ENCODE results near the gene OR1L6. TPM values are rescaled to one million over a fixed set of nuclear protein-coding genes. Genes with fewer than 3 reads are reported as not detected.

Gene OR1L6
- total RNA-seq, 6 donors from 2014 or later = not detected

DNA sequence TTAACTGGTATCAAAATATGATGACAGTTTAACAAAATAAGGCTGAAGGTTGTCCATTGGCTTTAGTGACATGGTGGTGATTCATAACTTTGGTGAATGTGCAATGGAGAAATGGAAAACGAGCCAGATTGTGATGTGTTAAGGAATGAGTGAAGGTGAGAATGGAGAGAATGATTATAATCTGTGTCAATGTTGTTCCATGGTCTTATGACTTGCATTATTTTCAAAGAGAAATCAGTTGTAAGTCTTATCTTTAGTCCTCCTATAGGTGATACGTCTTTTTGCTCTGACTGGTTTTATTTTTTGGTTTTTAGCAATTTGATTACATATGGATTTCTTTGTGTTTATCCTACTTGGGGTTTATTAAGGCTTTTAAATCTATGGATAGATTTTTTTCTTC, 12.7 kb downstream of the OR1L6 start:
- Histone ChIP-seq H3K27ac (no peak overlapping the region), H3K4me3 (no peak overlapping the region), H3K4me1 (no peaks in the 10 kb centered on the region), H3K36me3 (no peaks in the 10 kb centered on the region), H3K27me3 (no peaks in the 10 kb centered on the region), H3K9me3 (peaks cover 0 to 23% (median 0%) of the 10 kb centered on the region in 4 donors)
- ATAC-seq (ENCODE audit: low FRiP score in 2 of 2) (no peak), DNase-seq (no peak)
- 41 to 44% methylated on average over 2 of the region's 2 CpGs for WGBS, 2 donors
- TF ChIP-seq POLR2A (IDR thresholded peaks at IDR 0.05) = no peak
- TF ChIP-seq, protein P1, sequence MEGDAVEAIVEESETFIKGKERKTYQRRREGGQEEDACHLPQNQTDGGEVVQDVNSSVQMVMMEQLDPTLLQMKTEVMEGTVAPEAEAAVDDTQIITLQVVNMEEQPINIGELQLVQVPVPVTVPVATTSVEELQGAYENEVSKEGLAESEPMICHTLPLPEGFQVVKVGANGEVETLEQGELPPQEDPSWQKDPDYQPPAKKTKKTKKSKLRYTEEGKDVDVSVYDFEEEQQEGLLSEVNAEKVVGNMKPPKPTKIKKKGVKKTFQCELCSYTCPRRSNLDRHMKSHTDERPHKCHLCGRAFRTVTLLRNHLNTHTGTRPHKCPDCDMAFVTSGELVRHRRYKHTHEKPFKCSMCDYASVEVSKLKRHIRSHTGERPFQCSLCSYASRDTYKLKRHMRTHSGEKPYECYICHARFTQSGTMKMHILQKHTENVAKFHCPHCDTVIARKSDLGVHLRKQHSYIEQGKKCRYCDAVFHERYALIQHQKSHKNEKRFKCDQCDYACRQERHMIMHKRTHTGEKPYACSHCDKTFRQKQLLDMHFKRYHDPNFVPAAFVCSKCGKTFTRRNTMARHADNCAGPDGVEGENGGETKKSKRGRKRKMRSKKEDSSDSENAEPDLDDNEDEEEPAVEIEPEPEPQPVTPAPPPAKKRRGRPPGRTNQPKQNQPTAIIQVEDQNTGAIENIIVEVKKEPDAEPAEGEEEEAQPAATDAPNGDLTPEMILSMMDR (IDR thresholded peaks at IDR 0.05) = no peak
- TF ChIP-seq EP300 (IDR thresholded peaks at IDR 0.05) = no peak
- no peak for TF ChIP-seq POLR2AphosphoS5 (IDR thresholded peaks at IDR 0.05)

DNA sequence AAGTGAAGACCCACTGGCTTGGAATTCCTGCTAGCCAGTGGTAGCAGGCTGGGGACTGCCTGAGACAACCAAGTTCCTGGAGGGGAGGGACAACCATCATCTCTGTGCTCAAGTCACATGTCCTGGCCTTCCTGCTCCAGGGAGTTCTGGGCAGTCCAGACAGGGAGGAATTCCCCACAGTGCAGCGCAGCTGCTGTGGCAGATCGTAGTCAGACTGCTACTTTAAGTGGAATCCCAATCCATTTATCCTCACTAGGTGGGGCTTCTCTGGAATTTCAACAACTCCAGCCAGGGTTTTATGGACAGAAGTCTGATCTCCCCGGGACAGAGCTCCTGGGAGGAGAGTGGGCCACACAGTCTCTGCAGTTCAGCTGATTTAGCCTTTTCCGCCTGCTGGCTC, 25.7 kb downstream of the OR1L6 start:
- ATAC-seq (ENCODE audit: low FRiP score in 2 of 2) (no peak), DNase-seq (no peak)
- H3K27me3 ChIP-seq = no peaks in the 10 kb centered on the region
- no peaks in the 10 kb centered on the region for H3K4me1 ChIP-seq
- H3K36me3 ChIP-seq = no peaks in the 10 kb centered on the region
- H3K4me3 ChIP-seq = no peak overlapping the region
- WGBS, 2 donors = 80 to 93% methylated on average over 3 to 4 of the region's 4 CpGs
- TF ChIP-seq POLR2A (IDR thresholded peaks at IDR 0.05) = no peak
- TF ChIP-seq, protein P1 (IDR thresholded peaks at IDR 0.05) = no peak
- TF ChIP-seq EP300 (IDR thresholded peaks at IDR 0.05) = no peak
- TF ChIP-seq POLR2AphosphoS5 (IDR thresholded peaks at IDR 0.05) = no peak
- H3K27ac ChIP-seq = no peak overlapping the region
- peaks cover 0 to 21% (median 12%) of the 10 kb centered on the region in 4 donors for H3K9me3 ChIP-seq

DNA sequence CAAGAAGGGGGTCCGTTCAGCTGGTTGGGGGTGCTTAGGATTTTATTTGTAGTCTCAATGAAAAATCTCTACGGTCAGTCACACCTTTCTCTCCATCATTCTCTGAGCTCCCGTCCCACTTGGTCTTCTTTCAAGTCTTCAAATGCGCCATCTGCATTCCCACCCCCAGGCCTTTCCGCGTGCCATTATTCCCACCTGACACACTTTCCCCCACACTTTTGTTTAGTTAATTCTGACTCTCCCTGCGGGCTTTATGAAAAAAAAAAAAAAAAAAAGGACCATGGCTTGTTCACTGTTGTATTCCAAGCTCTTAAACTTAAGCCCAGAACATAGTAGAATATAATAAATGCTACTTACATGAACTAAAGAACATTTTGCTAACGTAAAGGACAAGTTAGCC, 34.9 kb downstream of the OR1L6 start:
- DNase-seq = no peak
- H3K4me1 ChIP-seq = no peaks in the 10 kb centered on the region
- WGBS, 2 donors = 88 to 91% methylated on average over 8 of the region's 8 CpGs

DNA sequence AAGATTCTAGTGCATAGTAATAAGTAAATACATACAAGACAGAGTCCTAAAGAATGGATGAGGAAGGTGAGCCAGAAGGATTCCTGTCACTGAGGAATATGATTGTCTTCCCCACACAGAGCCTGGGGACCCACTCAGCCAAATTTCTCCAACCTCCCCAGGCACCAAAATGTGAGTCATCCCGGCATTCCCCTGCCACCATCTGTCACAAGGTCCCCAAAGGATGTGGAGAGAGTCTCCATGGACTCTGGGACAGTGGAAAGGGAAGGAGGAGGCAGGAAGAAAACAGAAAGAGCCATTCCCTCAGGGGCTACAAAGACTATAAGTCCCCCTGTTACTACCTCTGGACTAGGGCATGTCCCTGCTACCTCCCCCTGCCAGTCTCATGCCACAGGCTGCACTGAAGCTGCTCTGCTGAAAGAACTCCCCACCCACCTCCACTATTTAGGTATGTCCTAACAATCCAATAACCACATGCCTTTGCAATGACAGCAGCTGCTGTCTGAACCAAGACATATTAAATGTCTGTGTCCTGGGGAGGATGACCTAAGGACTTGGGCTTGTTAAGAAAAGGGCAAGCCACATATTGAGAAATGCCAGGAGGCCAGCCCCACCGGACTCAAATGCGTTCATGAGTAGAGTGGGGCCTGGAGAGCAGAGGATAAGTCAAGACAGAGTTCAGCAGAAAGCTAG, 36.0 kb downstream of the OR1L6 start:
- TF ChIP-seq EP300 (IDR thresholded peaks at IDR 0.05) (no peak), POLR2AphosphoS5 (IDR thresholded peaks at IDR 0.05) (no peak), POLR2A (IDR thresholded peaks at IDR 0.05) (no peak)
- TF ChIP-seq, protein P1 (IDR thresholded peaks at IDR 0.05) = no peak
- 78 to 87% methylated on average over 3 of the region's 3 CpGs for whole genome bisulfite sequencing, 2 donors
- Histone ChIP-seq H3K27ac (no peak overlapping the region), H3K4me1 (no peaks in the 10 kb centered on the region), H3K36me3 (no peaks in the 10 kb centered on the region), H3K9me3 (no peaks in the 10 kb centered on the region), H3K27me3 (no peaks in the 10 kb centered on the region), H3K4me3 (no peak overlapping the region)
- peak in 1 of 2 donors; percentile 14 for ATAC-seq (ENCODE audit: low FRiP score in 2 of 2)
- DNase-seq = no peak

More for the DNA sequence above, 34.9 kb downstream of the OR1L6 start:
- Histone ChIP-seq H3K27ac (no peak overlapping the region), H3K27me3 (no peaks in the 10 kb centered on the region), H3K36me3 (no peaks in the 10 kb centered on the region), H3K9me3 (no peaks in the 10 kb centered on the region), H3K4me3 (no peak overlapping the region)
- TF ChIP-seq EP300 (IDR thresholded peaks at IDR 0.05) (no peak), POLR2AphosphoS5 (IDR thresholded peaks at IDR 0.05) (no peak), POLR2A (IDR thresholded peaks at IDR 0.05) (no peak)
- TF ChIP-seq, protein P1 (IDR thresholded peaks at IDR 0.05) = no peak
- ATAC-seq (ENCODE audit: low FRiP score in 2 of 2) = no peak

DNA sequence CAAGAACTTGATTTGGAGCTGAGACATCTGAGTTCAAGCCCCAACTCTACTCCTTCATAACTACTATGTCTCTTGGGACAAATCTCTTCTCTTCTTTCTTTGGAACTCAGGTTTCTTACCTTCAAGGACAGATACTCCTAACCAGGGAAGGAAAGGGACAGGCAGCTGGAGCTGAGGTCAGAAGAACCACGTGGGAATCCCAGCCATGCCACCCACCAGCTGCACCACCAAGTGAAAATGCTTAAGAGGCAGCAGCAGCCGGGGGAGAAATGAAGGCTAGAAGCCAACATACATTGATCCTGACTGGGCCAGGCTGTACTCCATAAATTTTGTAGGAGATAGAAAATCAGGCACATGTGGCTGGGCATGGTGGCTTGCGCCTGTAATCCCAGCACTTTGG, 37.1 kb downstream of the OR1L6 start:
- TF ChIP-seq POLR2AphosphoS5 (IDR thresholded peaks at IDR 0.05) (no peak), POLR2A (IDR thresholded peaks at IDR 0.05) (no peak), EP300 (IDR thresholded peaks at IDR 0.05) (no peak)
- TF ChIP-seq, protein P1 (IDR thresholded peaks at IDR 0.05) = no peak
- H3K4me3 ChIP-seq = no peak overlapping the region
- no peaks in the 10 kb centered on the region for H3K36me3 ChIP-seq
- no peaks in the 10 kb centered on the region for H3K4me1 ChIP-seq
- no peak overlapping the region for H3K27ac ChIP-seq
- H3K9me3 ChIP-seq = no peaks in the 10 kb centered on the region
- H3K27me3 ChIP-seq = no peaks in the 10 kb centered on the region
- WGBS, 2 donors = 86 to 88% methylated on average over 3 of the region's 3 CpGs
- DNase-seq (no peak), ATAC-seq (ENCODE audit: low FRiP score in 2 of 2) (no peak)
